ENCODE measurements around the gene SUPT3H.
"Not testable (repeated sequence)": the region's sequence is repeated elsewhere in the genome, so short reads cannot be mapped to it uniquely, and the experiment has no call there.

Gene SUPT3H

DNA sequence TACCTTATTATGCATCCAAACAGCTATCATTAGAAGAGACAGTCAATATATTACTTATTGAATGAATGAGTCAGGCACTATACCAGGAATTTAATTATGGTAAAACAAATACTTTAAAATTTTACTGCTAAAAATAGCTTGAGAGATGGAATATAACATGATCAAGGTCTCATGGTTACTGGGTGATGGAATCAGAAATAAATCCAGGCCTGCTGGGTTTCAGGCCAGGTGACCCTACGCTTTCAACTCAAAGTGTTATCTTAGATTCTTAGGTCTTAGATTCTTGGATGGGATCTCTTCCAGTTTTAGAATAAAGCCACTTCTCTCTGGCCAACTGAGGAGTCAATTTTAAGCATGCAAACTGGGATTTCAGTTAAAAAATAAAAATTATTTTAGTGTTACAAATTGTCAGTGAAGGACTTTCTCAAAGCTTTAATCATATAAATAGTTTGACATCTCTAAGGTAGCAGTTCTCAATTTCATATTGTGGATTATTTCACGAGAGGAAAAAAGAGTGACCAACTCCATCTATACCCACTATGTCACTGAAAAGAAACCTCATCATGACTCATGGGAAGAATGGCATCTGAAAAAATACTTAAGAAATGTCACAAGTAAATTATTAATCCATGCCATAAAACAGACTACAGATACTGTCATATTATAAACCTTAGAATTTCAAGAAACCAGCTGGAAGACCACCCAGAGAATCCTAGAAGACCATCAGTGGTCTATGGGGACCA is 333.1 kb downstream of the SUPT3H start:
- DNase-seq = no peak

DNA sequence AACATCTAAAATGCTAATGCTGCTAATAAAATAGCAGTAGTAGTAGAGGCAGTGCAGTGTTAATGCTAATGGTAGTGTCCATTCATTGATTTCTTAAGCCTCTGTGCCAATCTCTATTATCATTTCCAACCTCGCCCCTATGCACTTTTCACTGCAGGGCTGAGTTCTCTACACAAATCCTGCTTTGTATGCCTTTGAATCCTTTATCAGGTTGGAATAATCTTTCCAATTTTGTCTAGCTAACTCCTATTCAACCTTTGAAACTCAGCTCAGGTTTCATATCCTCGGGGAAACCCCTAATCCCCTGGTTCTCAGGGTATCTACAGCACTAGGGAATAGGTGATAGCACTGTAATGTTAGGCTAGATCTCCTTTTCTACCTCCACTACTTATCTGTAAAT is 333.6 kb downstream of the SUPT3H start:
- no peak for DNase-seq

DNA sequence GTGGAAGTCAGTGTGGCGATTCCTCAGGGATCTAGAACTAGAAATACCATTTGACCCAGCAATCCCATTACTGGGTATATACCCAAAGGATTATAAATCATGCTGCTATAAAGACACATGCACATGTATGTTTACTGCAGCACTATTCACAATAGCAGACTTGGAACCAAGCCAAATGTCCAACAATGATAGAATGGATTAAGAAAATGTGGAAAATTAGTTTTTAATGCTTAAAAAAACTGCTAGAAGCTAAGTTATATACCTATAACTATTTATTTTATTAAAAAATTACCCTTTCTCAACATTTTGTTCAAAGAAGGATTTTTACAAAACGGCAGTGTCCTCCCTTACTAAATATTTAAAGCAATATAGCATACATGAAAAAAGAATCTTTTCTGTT is 335.1 kb downstream of the SUPT3H start:
- not testable (repeated sequence) for DNase-seq

DNA sequence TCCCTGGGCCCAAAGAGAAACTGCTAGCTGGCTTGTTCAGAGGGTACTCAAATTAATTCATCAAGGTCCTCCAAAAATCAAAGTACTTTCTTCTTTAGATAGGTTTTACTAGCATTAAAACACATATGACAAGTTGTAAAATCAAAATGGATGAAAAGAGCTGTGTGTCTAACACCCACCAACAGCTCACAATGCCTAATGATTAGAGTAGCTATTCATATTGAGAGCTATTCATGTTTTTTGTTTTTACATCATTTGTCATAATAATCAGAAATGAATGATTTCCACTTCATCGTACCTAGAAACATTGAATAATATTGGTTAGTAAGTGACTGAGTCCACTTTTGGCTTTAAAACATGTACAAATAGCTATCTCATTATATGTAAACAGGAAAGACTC is 339.5 kb downstream of the SUPT3H start:
- DNase-seq = no peak

DNA sequence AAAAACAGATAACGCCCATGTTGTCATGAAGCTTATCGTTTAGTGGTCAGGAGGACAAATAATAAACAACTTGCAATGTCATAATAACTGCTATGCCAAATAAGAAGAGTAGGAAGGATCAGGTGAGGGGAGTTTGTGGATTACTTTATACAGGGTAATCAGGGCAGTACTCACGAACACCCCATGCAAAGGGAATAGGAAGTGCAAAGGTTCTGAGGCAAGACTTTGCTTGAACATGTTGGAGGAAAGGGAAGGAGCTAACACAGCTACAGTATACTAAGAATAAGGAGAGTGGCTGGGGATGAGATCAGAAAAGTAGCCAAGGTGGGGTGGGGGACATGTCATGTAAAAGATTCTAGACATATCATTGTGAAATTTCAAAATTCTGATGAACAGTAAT is 341.6 kb downstream of the SUPT3H start:
- no peak for DNase-seq

DNA sequence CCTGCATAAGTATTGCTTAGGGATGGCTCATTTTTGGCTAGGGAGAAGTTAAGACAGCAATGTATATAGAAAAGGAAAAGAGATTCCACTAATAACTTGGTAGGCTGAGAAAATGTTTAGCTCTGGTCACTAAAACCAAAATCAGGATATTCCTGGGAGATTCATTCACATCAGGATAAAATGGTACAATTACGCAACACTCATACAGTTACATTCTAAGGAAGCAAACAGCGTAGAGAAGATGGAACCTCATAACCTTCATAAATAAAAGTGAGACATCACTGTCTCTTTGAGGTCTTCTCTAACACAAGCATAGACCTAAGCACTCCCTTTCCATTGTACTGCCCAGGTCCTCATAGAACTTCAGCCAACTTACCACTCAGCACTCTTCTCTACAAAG is 345.3 kb downstream of the SUPT3H start:
- DNase-seq = no peak

DNA sequence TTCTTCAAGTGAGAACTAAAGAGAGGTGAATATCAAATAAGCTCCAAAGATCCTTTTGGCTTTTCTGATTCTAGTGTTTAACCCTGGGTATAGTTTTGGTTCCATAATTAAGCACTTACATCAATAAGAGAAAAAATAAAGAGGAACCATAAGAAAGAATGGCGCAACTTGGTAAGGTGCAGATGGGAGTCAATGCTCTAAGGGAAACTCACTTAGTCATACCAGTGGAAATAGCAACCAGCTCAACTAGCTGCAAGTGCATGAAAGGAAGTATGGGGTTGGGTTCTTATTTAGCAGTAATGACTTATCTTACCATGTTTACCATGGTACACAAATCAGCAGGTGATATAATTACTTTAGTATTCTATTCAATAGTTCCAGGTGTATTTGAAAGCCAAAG is 346.1 kb downstream of the SUPT3H start:
- no peak for DNase-seq

DNA sequence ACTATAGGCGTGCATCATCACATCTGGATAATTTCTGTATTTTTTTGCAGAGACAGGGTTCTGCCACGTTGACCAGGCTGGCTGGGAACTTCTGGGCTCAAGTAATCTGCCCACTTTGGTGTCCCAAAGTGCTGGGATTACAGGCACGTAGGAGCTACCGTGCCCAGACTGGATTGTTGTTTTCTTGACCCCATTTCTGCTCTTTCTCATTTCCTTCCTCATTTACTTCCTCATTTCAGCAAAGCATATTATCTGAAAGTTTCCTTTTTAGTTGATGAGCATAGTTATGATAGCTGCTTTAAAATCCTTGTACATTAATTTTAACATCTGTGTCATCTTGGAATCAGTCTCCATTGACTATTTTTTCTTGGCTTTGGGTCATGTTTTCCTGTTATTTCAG is 350.6 kb downstream of the SUPT3H start:
- no peak for DNase-seq

DNA sequence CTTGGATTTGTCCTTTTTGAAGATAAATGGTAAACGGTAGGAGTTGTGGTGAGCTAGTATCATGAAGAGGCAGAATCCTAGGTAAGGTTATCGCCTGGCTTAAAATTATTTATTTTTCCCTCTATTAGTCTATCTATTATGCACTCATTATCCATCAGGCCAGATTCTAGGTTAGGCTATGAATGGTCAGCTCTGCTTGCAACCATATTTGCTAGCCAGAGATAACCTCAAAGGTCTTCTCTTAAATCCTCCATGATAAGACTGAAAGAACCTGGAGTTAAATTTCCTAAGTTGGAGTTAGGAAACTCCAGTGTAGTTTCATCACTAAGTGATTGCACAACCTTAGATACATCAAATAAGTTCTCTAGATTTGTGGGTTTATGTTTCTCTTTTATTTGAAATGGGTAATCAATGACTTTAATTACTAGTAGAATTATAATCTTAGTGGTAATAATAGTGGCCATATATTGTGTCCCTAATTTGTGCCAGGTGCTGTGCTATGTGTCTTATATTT is 351.7 kb downstream of the SUPT3H start:
- DNase-seq = no peak

DNA sequence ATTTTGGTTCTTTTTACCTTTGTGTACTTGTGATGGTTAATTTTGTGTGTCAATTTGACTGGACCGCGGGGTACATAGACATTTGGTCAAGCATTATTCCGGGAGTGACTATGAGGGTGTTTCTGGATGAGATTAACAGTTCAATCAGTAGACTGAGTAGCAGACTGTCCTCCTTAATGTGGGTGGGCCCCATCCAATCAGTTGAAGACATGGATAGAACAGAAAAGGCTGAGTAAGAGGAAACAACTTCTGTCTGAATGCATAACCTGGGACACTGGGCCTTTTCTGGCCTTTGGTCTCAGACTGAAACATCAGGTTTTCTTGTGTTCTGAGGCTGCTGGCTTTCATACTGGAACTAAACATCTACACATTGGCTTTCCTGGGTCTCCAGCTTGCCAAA is 353.1 kb downstream of the SUPT3H start:
- no peak for DNase-seq

DNA sequence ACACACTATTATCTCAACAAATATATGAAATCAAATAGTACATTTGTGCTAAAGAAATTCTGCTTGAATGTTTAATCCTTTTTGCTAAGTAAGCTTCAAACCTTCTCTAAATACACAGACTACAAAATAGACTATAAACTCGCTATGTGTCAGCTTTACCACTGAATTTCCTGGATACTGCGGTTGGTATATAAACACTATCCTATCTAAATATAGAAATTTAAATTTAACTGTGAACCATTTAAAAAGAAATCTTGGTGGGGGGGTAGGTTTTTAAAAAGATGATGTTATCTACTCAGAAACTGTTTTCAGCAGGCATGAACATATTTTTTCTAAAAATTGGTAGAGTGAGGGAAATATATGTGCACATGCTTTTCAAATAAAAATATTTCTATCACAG is 356.1 kb downstream of the SUPT3H start:
- peak; percentile 32 for DNase-seq

DNA sequence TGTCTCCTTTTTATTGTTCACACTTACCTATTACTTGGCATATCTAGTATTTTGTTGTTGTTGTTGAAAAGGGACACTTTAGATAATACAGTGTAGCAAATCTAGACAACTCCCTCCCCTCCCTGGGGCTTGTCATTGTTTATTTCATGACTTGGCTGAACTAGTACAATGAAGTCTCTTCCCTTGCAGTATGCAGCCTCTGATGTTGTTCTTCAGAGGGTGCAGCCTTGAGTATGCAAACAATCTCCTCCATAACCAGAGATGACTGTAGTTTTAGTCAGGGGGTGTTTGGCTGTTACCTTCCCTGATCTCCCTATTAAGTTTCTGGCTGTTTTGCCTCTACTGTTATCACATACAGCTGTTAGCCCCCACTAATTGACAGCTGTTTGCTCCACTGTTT is 365.0 kb downstream of the SUPT3H start:
- DNase-seq = no peak

DNA sequence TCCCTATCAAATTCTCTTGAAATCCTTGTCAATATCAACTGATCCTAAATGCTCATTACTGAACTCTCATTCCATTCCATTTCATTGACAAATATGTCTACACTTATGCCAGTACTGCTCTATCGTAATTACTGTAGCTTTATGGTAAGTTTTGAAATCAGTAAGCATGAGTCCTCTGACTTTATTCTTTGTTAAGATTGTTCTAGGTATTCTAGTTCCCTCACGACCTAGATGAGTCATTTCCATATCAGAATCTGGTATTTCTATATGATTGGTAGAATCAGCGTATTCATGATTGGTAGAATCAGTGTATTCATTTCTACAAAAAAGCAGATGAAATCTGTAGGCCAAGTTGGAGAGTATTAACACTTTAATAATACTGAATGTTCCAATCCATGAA is 368.2 kb downstream of the SUPT3H start:
- DNase-seq = no peak

DNA sequence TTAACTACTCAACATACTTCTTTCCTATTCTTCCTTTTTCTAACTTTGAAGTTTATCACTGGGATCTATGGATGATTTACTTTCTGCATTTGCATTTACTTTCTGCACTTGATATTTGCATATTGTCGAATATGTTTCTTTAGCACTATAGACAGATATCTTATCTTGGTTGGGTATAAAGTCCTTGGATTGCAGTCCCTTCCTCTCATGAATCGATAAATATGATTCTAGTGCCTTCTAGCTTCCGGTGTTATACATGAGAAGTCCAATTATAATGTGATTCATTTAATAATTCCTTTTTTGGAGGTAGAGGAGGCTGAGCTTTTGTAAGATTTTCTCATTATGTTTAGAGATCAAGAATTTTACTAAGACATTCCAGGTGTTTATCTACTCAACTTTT is 370.8 kb downstream of the SUPT3H start:
- no peak for DNase-seq

DNA sequence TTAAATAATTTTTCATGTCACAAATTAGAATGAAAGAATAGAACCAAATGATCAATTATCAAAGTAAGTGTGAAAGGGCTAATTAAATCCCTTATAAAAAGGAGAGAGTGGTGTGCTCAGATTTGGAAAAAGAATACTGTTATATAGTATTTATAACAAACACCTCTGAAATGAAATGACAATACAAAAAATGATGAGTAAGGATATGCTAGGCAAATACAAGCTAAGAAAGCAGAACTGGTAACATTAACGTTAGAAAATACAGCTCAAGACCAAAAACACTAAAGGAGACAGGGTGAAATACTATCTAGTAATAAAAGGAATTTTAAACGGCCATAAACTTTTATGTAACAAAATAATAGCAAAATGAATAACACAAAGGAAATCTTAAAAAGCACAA is 373.8 kb downstream of the SUPT3H start:
- no peak for DNase-seq

DNA sequence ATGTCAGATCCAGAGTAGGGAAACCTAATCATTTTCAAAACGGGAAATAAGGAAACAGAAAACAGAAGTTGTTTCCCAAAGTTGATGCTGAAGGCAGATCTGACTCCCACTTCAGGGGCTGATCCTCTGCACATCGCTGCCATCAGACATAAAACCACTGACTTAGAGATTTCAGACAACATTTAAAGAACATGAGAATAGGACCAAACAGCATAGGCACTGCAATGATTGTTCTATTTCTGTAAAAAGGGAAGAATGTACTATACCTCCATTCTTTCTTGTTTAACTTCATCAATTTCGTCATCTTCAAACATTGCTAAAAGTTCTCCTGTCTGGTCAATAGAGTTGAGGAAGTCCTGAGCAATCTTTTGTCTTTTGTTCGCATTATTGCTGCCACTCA is 374.3 kb downstream of the SUPT3H start:
- no peak for DNase-seq

DNA sequence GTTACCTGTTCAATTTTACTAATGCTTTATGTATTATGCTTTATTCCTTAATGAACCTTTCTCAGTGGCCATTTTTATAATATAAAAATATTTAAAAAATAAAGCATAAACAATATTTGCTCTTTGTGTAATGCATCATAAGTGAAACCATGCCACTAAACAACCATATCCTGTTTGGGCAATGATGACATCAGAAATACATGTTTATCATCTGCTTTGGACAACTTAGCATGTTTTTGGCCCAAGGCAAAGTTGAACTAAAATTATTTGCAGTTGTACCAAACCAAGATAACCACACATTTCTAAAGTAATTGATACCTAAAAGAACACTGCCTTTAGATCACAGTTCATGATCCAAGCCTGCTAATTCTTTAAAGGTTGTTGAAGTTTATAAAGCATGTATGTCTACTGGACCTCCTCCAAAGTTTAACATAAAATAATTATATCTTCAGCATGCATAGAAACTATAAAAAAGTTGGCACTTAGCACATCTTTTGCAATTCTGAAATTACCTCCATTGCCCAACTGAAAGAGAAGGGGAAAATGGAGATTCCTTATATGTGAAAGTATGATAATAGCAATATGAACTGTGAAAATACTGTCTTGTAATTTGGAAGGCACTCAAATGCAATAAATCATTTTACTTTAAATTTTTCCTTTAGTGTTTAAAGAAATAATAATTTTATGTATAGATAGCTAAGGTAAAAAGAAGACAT is 375.2 kb downstream of the SUPT3H start:
- no peak for DNase-seq

DNA sequence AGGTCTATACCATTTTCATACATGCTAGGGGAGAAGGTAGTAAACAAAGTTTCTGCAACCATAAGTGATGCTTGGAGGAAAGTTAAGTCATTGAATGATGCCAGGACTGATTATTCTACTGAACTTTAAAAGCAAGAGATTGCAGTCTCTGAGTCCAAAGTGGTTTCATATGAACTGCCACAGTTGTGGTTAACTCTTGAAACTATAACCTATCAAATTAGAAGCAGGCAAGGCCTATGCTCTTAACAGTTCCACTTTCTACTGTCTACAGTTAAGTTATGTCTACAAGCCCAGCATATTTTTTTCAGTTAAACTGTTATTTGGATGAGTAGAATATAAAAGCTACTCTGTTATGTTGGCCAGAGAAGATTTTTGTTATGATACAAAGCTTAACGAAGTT is 376.1 kb downstream of the SUPT3H start:
- no peak for DNase-seq

DNA sequence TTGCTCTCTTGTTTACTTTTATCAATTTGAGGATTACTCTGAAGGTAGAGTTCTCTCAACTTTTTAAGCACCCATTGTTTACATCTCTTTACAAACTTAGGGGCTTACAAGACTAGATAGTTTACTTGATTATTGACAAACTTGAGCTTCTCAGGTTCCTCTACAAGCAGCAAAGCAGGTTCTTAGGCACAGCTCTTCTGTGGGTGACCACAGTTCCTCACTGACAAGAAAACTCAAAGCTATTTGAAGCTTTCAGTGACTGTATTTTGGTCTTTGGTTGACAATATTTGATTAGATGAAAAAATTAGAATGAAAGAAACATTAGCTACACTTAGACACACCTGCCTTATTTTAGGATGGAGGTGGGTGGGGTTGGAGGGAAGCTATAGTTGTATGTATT is 376.9 kb downstream of the SUPT3H start:
- DNase-seq = no peak

DNA sequence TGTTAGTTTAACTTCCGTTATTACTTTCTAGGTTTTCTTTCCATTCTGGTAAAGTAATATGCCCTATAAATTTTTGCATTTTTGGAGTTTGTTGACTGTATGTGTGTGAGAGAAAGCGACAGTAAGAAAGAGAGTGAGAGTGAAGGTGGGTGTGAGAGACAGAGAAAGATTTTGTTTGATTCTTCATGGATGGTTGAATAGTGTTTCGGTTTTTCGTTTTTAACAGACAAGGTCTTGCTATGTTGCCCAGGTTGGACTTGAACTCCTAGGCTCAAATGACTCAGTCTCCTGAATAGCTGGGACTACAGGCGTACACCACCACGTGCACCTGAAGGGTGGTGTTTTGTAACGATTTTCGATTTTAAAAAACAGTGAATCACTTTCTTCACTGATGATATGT is 378.7 kb downstream of the SUPT3H start:
- no peak for DNase-seq

DNA sequence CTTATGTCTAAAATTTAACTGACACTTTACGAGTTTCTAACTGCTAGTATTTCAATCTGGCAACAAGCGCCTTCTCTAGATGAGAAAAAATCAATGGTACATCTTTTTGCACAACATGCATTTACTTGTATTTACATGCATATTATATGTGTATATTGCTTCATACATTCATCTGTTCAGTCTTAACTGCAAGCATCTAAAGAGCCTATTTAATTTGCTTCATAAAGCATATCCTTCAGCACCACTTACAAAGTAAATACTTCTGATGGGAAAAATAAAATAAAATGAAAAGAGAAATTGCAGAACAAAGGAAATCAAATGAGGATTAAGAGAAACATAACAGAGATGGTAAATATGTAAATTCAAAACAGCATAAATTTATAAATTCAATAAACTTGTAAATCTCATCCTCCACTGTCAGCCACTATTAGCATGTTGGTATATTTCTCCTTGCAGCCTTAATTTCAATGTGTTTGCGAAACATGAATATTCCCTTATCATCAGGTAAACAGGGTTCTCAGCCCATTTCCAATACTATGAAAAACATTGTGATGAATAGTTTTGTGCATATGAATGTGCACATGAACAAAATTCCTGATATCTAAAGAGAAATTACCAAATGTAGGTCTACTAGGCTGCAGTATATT is 382.1 kb downstream of the SUPT3H start:
- no peak for DNase-seq

DNA sequence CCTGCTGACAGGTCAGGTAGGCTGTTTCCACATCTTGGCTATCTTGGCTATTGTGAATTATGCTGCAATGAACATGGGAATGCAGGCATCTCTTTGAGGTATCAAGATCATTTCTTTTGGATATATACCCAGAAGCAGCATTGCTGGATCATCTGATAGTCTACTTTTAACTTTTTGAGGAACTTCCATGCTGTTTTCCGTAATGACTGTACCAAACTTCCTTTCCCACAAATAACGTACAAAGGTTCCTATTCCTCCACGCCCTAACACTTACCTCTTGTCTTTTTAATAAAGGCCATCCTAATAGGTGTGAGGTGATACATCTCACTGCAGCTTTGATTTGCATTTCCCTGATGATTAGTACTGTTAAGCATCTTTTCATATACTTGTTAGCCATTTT is 388.3 kb downstream of the SUPT3H start:
- DNase-seq = no peak

DNA sequence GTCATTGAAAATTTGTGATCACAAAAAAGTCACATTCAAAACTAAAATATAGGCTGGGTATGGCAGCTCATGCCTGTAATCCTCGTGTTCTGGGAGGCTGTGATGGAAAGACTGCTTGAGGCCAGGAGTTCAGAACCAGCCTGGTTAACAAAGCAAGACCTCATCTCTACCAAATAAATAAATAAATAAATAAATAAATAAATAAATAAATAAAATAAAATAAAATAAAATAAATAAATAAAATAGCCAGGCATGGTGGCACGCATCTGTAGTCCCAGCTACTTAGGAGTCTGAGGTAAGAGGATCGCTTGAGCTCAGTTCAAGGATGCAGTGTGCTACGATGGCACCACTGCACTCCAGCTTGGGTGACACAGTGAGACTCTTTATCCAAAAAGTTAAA is 392.7 kb downstream of the SUPT3H start:
- DNase-seq = no peak

Data from HCEC 1CT (cell line).